AG04450 (cell line): ENCODE measurements around the gene MVD. TPM values are rescaled to one million over a fixed set of nuclear protein-coding genes. Genes with fewer than 3 reads are reported as not detected.

ENCODE experiments used
- CTCF ChIA-PET: fragments of 300-600, 350-600 bp; formaldehyde crosslinking; extraction: SDS; loops from one replicate; lab custom pipeline; 2022; ENCODE audit warnings: antibody characterized with exemption, inconsistent platforms; lab: Charles Lee
- POLR2A ChIA-PET: fragments of 350-600 bp; formaldehyde crosslinking; extraction: SDS; loops from one replicate; lab custom pipeline; 2021; ENCODE audit warnings: antibody characterized with exemption, inconsistent platforms; lab: Yijun Ruan, JAX
- DNase-seq: peaks from one replicate; pipeline ENCODE4 v3.0.0-alpha.2; 2011; ENCODE audit warnings: low read depth, low spot score
- H3K27ac ChIP-seq: one replicate; pipeline ENCODE4 v1.5.1; 2012; ENCODE audit warnings: low read depth, low read length, control low read depth
- H3K27me3 ChIP-seq: one replicate; pipeline ENCODE4 v1.6.0; 2012; ENCODE audit warnings: low read length; ENCODE audit not compliant: control insufficient read depth, insufficient read depth
- H3K4me3 ChIP-seq: 2 replicates; pipeline ENCODE4 v1.5.1; 2011; ENCODE audit warnings: mild to moderate bottlenecking, low read depth, low read length, control low read depth
- H3K9me3 ChIP-seq: 2 replicates; pipeline ENCODE4 v1.5.1; 2012; ENCODE audit warnings: low read length; ENCODE audit not compliant: control insufficient read depth, insufficient read depth
- CTCF ChIP-seq: IDR thresholded peaks from 2 replicates; pipeline ENCODE4 v1.5.1; 2011; ENCODE audit warnings: low read depth, low read length, control low read depth, inconsistent platforms
- polyA plus RNA-seq: library from polyadenylated mRNA; depleted of rRNA; stranded (reverse); fragments of >200 nt; gene quantifications from 2 replicates; pipeline ENCODE4 v1.2.3, GENCODE V29; 2011

MVD gene
- polyA plus RNA-seq, 1 experiment: 9.1 TPM

GRCh38 chr16:88622125-88622524 lies 40.8 kb downstream of the MVD start:
- H3K27ac ChIP-seq: no peak overlapping the region
- no peaks in the 10 kb centered on the region; the same call in 1 of the 2 replicates for H3K9me3 ChIP-seq
- no peaks in the 10 kb centered on the region for H3K27me3 ChIP-seq
- H3K4me3 ChIP-seq: no peak overlapping the region
- ChIA-PET POLR2A (no interaction called here), CTCF (no interaction called here)
- no peak for TF ChIP-seq CTCF
- DNase-seq: no peak

- Histone ChIP-seq H3K27me3 (no peaks in the 10 kb centered on the region), H3K9me3 (no peaks in the 10 kb centered on the region; the same call in 1 of the 2 replicates), H3K4me3 (no peak overlapping the region), H3K27ac (peak overlapping the region; percentile 65)
- peak; percentile 89 for DNase-seq
- no peak for TF ChIP-seq CTCF
- CTCF ChIA-PET: interaction anchor here (0.9 kb wide), 1 partner anchor 13 kb away, joined by 4 read pairs; no protein-coding TSS in a partner anchor
- POLR2A ChIA-PET: interaction anchor here (1.0 kb wide), 1 partner anchor 10 kb away, joined by 3 read pairs; no protein-coding TSS in a partner anchor
Measured at GRCh38 chr16:88619859-88620815, 42.8 kb downstream of the MVD start.

DNA sequence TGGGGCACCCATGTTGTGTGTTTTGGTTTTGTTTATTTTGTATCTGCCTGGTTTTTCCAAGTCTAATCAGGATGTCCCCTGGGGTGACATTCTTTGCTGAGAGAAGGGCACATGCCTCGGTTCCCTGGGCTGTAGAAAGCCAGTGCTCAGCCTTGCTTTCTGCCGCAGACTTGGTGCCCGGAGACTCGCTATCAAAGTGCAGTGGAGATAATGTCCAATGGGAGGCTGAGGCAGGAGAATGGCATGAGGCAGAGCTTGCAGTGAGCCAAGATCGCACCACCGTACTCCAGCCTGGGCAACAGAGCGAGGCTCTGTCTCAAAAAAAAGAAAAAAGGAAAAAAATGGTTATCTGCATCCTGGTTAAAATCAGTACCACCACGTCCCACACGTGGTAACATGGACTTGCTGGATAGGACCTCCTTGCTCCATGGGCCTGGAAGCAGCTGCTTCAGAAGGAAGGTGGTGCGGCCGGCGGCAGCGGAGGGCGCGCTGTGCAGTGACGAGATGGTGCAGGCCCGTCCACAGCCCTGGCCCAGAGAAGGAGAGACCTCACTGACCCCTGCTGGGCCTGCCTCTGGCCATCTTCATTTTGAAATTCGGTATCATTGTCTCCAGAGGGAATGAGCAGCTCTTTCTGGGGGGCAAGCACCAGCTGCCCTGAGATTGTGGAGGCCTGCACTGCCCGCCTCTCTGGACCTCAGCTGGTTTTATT lies 43.8 kb downstream of the MVD start:
- POLR2A ChIA-PET: no interaction called here
- no peak overlapping the region for H3K4me3 ChIP-seq
- H3K9me3 ChIP-seq: no peaks in the 10 kb centered on the region; the same call in 1 of the 2 replicates
- no peak for DNase-seq
- no peak for TF ChIP-seq CTCF
- H3K27me3 ChIP-seq: no peaks in the 10 kb centered on the region
- CTCF ChIA-PET: no interaction called here
- peak overlapping the region; percentile 65 for H3K27ac ChIP-seq

GRCh38 chr16:88618182-88618955 lies 44.5 kb downstream of the MVD start:
- Histone ChIP-seq H3K27me3 (no peaks in the 10 kb centered on the region), H3K27ac (no peak overlapping the region), H3K9me3 (no peaks in the 10 kb centered on the region; the same call in 1 of the 2 replicates), H3K4me3 (no peak overlapping the region)
- POLR2A ChIA-PET: no interaction called here
- DNase-seq: no peak
- CTCF ChIA-PET: no interaction called here
- no peak for TF ChIP-seq CTCF
